ENCODE measurements around the gene WNT9B.

WNT9B gene

GRCh38 chr17:46882666-46883065, 31.3 kb downstream of the WNT9B start:
- no peak for DNase-seq (ENCODE audit: low read depth)

DNA sequence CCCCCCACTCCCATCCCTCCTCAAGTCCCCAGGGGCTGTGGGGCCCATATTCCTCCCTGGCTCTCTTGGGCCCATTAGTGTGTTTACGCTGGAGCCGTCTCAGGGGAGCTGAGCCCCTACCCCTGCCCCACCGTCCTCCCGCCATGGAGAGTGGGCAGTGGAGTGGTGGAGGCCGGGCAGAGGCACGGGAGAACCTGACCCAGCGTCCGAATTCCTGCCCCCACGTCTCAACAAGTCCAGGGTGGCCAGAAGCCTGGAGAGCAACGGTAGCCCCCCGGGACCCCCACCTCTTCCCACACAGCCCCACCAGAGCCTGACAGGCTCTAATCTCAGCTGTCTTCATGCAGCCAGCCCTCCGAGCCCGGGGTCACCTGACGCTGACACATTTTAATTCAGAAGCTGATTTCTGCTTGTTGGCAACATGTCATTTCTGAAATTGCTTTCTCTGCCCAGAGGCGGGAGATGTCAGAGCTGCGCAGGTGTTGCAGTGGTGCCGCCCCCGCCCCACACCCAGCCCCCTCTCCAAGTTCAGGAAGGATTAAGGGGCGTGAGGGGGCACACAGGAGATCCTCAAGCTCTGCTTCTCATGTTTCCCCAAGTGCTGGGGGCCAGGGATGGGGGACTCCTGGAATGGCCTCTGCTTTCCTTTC, 32.6 kb downstream of the WNT9B start:
- no peak for DNase-seq (ENCODE audit: low read depth)

DNA sequence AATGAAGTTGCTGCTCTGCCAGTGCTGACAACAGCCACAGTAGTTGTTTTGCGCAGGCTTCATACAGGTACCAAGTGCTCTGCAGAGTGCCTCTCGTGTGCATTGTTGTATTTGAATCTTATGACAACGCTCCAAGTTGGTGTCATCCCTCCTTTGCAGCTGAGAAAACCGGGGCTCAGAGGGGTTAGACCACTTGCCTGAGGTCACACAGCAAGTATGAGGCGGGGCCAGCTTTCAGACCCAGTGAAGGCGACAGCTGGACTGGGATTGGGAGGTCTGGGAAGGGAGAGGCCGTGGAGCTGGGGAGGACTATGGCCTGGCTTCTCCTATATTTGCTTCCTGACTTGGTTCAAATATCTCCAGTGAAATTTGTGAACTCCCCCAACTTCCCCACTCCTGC, 33.2 kb downstream of the WNT9B start:
- DNase-seq (ENCODE audit: low read depth): no peak

DNA sequence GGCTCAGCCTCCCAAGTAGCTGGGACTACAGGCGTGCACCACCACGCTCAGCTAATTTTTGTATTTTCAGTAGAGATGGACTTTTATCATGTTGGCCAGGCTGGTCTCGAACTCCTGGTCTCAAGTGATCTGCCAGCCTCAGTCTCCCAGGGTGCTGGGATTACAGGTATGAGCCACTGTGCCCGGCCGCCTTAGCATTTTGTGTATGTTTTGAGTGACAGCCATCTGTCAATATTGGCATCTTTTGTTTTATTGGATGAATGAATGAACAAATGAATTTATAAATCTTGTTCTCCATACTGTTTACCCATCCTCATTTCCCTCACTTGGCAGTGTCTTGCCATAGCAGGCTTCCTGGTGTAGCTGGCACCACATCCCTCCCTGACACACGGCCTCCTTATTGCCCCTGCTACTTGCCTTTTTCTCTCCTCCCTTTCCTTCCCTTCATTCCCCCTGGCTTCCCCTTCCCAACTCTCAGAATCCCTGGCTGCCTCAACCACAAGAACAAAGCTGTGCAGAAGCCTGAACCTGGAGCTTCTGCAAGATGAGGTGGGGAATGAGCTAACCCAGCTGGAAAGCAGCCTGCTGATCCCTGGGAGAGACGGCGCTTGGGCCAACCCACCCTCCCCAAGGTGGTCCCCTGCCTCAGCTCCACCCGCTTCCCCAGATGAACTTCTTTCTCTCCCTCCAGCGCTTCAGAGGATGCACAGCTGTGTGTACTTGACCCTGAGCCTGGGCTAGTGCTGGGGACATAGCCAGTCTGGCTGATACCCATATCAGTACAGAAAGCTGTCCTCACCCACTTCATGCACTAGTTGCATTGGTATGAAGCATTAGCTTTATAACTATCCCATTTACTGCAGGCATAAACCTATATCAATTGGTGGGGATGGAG, 34.3 kb downstream of the WNT9B start:
- DNase-seq (ENCODE audit: low read depth): no peak

- no peak for DNase-seq (ENCODE audit: low read depth)
These were observed 34.9 kb downstream of the WNT9B start for GRCh38 chr17:46886310-46886663.

- no peak for DNase-seq (ENCODE audit: low read depth)
These were observed 36.3 kb downstream of the WNT9B start for GRCh38 chr17:46887717-46888116.

GRCh38 chr17:46888727-46889126, 37.3 kb downstream of the WNT9B start:
- DNase-seq (ENCODE audit: low read depth): no peak

DNA sequence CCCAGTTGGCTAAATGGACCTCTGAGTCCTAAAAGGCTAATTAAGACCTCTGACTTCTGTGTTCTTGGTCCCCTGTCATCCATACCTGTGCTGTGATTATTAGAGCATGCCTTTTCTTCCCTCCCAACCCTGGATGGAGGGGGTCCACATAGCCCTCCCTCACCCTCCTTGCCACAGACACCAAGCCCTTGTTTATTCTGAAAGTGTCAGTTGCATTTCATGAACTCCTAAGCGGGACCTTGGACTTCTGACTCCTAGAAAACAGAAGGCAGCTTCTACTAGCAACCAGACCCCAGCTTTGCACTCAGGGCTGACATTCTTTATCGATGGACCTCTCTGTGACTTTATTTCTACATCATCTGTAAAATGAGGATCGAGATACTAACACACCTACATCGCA, 38.1 kb downstream of the WNT9B start:
- DNase-seq (ENCODE audit: low read depth): no peak

DNA sequence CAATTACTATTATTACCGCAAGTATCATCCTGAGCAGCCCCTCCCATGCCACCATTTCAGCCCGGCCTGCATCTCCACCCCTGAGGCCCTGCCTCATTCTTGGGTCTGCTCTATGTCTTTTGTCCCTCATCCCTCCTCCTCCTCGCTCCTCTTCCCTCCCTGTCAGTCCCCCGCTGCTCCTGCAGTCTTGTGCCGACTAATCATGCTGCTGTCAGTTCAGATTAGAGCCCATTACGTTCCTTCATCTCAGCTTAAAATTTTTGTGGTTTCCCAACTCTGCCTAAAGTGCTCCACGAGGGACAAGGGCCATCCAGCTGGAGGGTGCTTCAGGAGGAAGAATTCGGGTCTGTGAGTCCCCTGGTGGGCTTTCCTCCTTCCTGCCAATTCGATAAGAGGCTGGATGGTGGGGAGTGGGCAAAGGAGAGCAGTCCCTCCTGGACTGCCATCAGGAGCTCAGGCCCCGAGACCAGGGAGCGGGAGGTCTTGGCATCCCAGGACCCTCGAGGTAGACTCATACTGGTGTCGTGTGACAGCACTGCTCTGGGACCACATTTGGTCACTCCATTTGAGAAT, 38.7 kb downstream of the WNT9B start:
- no peak for DNase-seq (ENCODE audit: low read depth)

- no peak for DNase-seq (ENCODE audit: low read depth)
These were observed 39.3 kb downstream of the WNT9B start for GRCh38 chr17:46890638-46891037.

DNA sequence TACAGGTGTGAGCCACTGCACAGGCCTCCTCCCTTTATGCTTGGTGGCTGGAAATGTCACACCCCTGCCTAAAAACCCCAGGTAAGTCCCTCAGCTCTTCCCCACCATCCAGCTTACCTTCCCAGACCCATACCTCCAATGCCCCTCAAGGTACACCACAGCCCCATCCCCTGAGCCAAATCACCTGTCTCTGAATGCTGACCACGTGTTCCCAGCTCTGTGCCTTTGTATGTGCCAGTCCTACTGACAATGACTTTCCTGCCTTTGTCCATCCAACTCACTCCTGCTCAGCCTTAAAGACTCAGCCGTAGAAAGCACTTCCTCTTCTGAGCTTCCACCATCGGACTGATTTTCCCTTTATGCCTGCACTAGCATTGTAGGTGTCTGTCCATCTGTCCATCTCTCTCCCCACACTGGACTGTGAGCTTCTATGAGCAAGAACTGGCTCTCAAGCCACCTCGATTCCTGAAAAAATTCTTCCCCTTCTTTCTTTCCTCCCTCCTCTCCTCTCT, 40.9 kb downstream of the WNT9B start:
- no peak for DNase-seq (ENCODE audit: low read depth)

DNA sequence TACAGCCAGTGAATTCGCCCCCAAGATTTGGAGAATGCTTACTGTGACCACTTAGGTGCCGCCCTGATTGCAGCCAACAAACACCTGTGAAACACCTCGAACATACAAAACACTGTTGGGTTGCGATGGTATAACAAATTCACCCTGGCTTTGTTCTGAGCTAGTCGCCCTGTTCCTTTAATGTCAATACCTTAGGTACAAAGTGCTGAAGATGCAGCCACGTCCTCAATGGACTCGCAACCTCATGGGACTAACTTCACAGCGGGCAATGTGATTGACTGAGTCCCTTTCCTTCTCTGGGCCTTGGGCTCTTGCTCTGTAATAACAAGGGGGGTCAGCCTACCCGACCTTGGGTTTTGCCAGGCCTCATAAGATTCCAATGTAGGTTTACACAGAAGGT, 42.6 kb downstream of the WNT9B start:
- DNase-seq (ENCODE audit: low read depth): no peak

DNA sequence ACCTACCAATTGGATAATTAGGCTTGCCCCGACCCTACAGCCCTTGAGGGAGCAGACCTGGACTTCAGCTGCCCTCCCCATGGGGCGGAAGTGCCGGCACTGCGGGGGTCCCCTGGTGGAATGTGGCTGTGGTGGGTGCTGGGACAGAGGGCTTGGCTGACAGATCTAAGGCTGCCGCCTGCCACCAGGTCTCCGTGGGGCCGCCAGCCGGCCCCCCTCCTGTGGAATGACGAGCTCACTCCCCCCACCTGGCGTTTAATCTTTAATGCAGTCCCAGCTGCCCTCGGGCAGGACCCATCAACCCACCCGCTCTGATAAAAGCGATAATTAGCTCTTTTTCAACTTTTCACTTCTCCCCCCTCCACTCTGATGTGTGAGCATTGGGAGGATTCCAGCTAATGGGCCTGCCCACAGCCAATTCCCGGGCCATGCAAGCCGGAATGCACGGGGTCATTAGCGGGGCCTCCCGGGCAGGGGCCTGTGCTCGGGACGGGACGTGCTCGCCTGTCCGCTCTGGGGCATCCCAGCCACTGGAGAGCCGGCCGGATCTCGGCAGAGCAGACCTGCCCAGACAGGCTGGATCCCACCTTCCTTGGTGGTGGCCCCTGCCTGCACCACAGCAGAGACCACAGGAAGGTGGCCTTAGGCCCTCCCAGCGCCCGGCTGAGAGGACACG, 43.2 kb downstream of the WNT9B start:
- no peak for DNase-seq (ENCODE audit: low read depth)

DNA sequence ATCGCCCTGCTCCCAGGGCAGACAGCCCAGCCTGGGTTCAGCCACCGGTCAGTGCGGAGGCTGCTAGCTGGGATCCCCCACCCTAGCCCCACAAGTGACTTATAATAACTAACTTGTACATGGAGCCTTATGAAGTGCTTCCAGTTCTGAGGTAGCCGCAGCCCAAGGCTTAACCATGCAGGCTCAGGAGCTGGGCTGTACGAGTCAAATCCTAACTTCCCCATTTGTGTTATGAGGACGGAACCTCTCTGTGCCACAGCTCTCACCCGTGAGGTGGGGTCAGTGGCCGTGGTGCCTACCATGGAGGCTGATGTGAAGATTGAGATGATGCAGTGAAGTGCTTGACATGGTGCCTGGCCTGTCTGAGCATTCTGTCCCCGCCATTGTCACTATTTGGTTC, 43.8 kb downstream of the WNT9B start:
- no peak for DNase-seq (ENCODE audit: low read depth)

DNA sequence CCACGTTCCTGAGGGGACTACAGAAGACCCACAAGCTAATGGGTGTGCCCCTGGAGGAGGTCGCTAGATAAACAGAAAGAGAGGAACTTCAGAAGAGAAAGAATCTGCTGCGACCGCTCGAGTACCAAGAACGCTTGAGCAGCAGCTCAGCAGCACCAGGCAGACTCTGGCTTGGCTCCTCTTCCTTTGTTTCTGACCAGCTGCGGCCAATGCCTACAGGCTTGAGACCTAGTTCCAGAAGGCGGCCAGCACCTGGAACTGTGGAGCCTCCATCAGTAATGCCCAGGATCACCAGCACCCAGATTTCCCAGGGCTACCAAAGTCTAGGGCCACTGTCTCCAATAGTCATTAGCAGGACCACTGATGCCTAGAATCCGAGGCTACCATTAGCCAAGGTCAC, 45.6 kb downstream of the WNT9B start:
- no peak for DNase-seq (ENCODE audit: low read depth)

DNA sequence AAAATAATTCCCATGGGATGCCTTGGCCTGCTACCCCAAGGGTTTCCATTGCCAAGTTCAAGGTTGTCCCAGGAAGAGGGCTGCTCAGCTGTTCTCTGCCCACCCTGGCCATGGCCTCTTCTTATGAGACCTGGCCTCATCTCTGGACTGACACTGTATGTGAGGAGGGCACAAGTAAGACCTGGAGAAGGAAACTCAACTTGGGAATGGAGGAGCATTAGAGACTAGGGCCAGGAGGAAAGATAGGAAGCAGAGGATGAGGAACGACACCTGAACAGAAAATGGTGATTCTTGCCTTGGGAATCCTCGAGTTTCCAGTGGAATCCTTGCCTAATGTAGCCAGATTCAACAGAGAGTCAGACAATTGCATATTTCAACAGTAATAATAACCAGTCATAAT, 47.0 kb downstream of the WNT9B start:
- no peak for DNase-seq (ENCODE audit: low read depth)

GRCh38 chr17:46898860-46899259, 47.5 kb downstream of the WNT9B start:
- no peak for DNase-seq (ENCODE audit: low read depth)

DNA sequence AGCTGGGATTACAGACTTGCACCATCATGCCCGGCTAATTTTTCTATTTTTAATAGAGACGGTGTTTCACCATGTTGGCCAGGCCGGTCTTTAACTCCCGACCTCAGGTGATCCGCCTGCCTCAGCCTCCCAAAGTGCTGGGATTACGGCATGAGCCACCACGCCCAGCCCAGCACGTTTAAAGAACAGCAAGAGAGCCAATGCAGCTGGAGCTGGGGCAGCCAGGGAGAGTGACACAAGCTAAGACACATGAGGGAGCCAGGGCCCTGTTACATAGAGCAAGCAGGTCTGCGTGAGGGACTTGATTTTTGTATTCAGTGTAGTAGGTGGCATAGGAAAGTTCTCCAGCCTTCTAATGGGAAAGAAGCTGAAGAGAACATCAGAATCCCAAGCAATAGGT, 49.9 kb downstream of the WNT9B start:
- no peak for DNase-seq (ENCODE audit: low read depth)

DNA sequence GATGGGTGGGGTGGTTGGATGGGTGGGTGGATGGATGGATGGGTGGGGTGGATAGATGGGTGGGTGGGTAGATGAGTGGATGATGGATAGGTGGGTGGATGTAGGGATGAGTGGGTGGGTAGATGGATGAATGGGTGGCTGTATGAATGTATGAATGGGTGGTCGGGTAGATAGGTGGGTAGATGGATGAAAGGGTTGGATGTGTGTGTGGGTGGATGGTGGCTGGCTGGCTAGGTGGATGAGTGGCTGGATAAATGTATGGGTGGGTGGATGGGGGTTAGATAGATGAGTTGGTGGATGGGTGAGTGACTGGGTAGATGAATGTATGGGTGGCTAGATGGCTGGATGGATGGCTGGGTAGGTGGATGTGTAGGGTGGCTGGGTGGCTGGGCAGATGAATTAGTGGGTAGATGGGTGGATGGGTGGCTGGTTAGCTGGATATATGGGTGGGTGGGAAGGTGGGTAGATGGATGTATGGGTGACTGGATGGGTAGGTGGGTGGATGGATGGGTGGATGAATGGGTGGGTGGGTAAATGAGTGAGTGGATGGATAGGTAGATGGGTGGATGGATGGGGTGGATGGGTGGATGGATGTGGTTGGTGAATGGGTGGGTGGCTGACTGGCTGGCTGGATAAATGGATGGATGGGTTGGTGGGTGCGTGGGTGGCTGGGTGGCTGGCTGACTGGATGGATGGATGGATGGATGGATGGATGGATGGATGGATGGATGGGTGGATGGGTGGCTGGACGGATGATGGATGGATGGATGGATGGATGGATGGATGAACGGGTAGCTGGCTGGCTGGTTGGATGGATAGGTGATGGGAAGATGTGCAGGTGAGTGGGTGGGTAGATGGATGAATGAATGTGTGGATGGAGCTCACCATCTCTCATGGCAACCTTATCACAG, 52.6 kb downstream of the WNT9B start:
- DNase-seq (ENCODE audit: low read depth): no peak

DNA sequence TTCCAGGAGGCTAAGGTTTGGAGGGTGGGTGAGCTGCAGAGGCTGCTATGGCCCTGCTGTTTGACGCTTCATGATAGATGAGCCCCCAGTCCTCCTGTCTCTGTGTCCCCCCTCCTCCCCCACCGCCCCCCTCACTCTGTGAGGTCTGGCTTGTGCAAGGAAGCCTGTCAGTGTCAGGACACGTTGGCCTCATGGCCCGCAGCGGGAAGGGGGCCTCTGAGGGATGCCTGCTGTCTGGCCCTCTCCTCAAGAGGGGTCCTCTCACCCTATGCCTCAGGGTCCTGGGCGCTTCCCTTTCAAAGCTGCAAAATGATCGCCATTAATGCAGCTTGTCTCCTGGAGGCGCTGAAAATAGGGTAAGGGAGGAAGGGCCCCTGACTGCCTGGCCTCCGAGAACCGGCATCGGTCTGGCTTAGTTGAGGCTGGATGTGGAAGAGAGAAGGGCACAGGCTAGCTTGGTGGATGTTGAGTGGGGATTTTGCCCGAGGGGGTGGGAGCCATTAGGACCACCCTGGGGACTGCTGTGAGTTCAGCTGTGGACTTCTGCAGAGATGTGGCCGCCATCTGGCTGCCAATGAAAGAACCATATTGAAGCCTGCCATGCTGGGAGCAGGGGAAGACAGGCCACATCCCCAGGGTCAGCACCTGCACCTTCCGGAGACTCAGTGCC, 56.8 kb downstream of the WNT9B start:
- DNase-seq (ENCODE audit: low read depth): no peak
